HG03354 (cell line): ENCODE measurements around the gene TBC1D21.

Source experiments
- ATAC-seq: cut with Tn5 transposase; IDR thresholded peaks from one replicate; pipeline ENCODE4 v1.9.1; 2021; ENCODE audit warnings: mild to moderate bottlenecking; ENCODE audit not compliant: unreplicated experiment, poor library complexity, severe bottlenecking

TBC1D21 gene

GRCh38 chr15:73857193-73857920 is 16.0 kb upstream of the TBC1D21 start:
- ATAC-seq = no peak

- no peak for ATAC-seq
Observed at GRCh38 chr15:73858062-73858461, 15.3 kb upstream of the TBC1D21 start.

DNA sequence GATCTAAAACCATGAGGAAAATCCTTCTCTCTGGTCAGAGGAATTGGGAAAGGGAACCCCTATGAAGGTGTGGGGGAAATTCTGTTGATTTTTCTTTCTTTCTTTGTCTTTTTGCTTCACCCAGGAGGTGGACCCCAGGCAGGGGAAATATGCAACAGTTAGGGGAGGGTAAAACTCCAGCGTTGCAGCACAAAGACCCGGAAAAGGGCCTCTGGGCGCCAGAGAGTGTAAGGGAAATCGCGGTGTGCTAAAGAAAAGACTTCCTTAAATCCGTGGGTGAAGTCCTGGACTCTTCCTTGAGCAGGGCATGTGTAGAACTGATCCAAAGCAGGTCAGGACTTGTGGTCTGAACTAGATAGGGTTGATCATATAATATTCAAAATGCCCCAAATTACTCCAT is 11.1 kb upstream of the TBC1D21 start:
- ATAC-seq = no peak

DNA sequence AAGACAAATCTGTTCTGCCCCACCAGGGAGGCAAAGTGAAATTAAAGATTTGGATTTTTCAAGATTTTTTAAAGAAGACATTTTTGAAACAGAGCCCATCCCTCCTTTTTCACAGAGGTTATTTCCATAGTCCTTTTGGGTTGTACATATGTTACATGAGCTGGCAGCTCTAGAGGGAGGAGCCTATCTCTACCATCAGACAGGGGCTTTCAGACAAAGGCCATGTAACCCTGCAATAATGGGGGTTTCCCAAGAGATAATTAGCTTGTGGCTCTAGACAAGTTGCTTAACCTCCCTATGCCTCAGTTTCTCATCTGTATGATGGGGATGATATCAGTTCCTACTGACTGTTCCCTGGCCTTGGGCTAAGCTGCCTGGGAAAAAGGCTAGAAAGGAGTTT is 8.0 kb upstream of the TBC1D21 start:
- no peak for ATAC-seq

DNA sequence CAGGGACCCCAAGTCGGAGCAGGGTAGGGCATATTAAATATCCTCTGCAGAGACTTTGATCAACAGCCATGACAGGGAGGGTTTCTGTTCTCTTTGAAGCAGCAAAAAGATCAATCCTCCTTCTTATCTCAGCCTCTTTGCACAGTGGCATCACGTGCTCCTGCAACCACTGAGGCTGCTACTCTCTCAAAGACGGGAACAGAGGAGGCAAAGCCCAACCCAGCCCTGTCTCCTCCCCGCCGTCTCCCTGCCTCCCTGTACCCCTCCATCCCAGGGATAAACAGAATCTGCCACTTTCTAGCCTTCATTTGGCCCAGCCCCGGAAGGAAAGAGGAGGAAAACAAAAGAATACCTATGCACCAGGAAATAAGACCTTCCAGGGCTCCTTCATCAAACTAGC is 7.5 kb upstream of the TBC1D21 start:
- ATAC-seq = no peak

DNA sequence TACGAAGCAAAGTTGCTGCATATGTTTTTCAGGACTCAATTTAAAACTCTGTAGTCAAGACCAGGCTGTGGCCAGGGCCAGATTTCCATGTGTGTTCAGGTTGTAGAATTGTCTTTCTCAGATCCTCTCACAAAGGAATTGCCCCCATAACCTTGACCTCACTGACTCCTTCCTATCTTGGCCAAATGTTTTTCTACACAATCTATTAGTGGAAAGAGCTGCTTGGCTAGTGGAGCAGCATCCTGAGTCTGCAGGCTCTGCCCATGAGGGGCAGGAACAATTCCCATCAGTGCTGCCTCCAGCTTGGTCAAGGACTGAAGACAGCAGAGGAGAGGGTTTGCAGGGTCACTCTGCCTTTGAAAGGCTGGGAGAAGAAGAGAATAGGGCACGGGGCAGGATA is 6.9 kb upstream of the TBC1D21 start:
- ATAC-seq = no peak

GRCh38 chr15:73866881-73867410 is 6.4 kb upstream of the TBC1D21 start:
- ATAC-seq = no peak

DNA sequence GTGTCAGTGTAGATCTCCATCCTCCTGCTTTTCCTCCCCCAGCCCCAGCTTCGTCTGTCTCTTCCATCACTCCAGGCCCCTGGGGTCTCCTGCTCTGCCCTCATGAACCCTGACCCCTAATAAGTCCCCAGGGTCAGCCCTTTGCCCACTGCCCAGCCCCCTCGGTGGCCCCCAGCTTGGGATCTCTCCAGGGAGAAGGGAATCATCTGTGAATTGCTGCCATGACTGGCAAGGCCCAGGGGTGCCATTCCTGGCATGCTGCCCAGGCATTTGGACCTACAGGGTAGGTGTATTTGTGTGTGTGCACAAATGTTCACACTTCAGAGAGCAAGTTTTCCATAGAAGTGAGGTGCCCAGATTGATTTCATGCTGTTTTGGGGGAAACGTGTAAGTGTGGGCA is 5.9 kb upstream of the TBC1D21 start:
- no peak for ATAC-seq

DNA sequence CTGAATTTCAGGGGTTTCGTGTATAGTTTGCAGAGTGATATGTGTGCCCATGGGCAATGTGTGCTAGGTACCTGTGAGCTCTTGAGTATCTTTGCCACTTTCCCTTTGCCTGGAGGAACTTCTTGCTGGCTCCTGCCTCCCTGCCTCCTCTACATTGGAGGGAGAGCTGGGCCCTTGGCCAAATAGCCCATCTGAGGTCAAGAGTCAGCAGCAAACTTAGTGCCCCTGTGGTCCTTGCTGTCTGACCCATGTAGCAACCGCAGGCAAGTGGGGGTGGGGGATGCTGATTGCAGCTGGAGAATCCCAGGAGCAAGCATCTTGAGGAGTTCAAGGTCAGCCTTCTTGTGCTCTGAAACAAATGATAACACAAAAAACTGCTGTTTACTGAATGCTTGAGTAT is 5.4 kb upstream of the TBC1D21 start:
- ATAC-seq = no peak

DNA sequence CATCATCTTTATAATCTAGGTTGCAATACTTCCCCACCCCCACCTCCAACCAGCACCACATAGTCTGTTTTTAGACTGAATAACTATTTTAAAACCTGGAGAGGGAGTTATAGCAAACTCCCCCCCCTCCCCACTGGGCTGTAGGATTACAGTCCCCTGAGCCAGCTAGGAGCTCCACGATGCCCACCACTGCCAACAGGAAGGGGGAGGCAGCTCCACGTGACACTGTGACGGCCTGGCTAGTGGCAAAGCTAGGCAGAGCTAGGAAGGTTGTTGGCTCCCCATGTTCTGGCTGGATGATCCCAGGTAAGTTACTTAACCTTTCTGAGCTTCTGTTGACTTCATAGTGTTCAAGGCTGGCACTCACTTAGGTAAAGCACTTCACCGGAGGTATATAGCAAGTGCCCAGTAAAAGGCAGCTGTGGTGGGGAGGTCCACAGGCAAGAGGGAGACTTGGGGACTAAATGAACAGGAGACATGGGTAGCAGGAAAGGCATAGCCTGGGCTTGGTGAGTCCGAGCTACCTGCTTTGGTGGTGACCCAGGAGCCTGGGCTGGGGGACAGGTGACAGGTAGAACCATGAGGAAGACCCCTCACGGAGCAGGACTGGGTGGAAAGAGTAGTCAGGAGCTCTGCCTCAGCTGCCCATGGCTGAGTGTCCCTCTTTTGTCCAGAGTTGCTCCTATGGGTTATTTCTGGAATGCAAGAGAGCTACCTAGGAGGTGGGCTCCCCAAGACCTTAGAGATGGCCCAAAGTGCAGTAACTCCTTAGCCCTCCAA is 4.0 kb upstream of the TBC1D21 start:
- ATAC-seq = no peak

- no peak for ATAC-seq
Observed at GRCh38 chr15:73870700-73871408, 2.5 kb upstream of the TBC1D21 start.

- ATAC-seq = no peak
Observed at GRCh38 chr15:73872346-73872745, 1.0 kb upstream of the TBC1D21 start.

GRCh38 chr15:73873889-73874511 is 636 bp downstream of the TBC1D21 start:
- no peak for ATAC-seq

DNA sequence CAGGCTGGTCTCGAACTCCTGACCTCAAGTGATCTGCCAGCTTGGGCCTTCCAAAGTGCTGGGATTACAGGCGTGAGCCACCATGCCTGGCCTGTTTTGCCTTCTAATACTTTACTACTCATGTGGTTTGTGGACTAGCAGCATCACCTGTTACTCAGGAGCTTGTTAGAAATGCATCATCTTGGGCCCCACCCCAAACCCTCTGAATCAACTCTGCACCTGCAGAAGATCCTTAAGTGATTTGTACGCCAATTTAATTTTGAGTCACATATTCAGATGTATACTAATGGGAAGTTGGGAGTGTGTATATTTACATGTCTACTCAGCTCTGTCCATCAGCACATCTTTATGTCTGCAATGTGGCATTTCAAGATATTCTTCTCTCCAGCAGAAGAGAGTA is 6.1 kb downstream of the TBC1D21 start:
- ATAC-seq = no peak

DNA sequence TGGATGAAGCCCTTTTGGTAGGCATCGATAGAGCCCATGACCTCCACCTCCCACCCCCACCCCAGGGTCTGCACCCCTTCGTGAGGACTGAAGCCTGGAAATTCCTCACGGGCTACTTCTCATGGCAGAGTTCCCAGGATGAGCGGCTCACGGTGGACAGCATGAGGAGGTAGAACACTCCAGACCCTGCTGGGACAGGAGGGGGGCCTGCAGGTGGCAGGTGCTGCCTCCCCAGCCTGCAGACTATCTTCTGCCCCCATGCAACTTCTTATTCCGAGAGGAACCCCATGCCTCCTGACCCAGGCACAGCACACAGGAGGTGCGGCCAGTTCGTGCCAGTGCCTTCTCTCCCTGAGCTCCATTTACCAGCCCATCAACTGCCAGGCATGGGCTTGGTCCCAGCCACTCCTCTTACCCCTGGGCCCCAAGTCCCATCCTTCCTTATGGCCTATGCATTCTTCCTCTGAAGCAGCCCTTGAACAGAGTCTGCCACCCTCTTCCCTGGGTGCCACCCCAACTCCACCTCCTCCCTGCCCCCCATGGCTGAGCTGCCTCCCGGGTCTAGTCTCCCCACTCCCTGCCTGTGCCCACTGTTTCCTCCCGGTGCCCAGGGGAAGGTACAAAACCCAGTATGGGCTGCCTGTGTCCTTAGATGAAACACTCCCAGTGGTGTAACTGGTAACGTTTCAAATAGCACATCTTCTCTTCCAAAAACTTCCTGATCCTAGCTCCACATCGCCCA is 8.4 kb downstream of the TBC1D21 start:
- ATAC-seq = no peak

- ATAC-seq = no peak
Observed at GRCh38 chr15:73882761-73883419, 9.5 kb downstream of the TBC1D21 start.

- ATAC-seq = no peak
Observed at GRCh38 chr15:73884159-73884558, 10.8 kb downstream of the TBC1D21 start.

DNA sequence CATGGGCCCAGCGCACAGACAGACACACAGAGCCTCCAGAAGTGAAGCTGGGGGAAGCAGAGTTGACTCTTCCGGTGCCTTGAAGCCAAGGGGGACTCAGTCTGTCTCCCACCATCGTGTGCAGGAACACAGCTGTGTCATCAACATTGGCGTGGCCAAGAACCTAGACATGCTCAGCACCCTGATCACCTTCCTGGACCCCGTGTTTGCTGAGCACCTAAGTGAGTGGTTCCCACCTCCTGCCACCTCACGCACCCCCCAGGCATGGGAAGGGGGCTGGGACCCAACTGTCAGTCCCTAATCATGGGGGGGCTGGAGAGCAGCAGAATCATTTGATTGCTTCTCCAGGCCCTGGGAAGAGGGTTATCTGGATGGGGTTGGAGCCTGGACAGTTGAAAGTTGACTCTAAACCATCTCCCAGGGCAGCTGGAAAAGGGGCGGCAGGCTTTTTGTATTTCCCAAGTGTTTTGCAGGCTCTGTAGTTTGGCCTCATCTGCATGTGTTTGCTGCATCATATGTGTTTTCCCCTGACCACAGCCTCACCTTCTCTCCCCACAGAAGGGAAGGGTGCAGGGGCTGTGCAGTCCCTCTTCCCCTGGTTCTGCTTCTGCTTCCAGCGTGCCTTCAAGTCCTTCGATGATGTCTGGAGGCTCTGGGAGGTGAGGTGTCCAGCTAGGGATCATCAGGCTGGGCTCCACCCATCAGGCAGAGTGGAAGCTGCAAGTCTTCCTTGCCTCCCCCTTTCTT is 12.8 kb downstream of the TBC1D21 start:
- ATAC-seq = no peak
